Measurements from ENCODE around the gene URB1. TPM values are rescaled to one million over a fixed set of nuclear protein-coding genes. Genes with fewer than 3 reads are reported as not detected.

Gene URB1
- total and polyA plus RNA-seq, 2 experiments from 2014 or later = 7.7 to 44.1 TPM

DNA sequence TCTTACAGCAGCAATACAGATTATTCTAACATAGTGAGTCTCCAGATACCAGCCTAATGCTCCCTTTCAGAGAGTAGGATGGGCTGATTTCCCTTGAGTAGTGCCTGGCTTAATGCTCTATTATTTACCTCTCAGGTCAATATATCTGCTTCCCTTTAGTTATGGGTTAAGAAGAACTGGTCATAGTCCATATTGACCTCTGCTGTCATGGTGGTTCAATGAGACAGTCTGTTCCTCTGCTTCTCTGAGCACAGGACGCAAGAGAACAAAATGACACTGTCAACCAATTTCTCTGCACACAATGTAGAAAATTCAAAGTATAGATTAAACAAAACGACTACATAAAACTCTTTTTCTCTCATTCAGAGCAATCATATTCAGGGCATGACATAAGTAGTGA is 91.2 kb downstream of the URB1 start:
- Histone ChIP-seq H3K4me1 (ENCODE audit: insufficient read depth) (peaks cover 7% of the 10 kb centered on the region; the same call in 1 of the 2 replicates), H3K9me2 (ENCODE audit: insufficient read depth) (0 out of 2 replicates have a peak, but pooled peaks cover 2% of the 10 kb centered on the region), H3K27me3 (ENCODE audit: insufficient read depth) (no peaks in the 10 kb centered on the region), H3K4me3 (no peak overlapping the region), H3F3A (replicated peaks; ENCODE audit: low read depth) (peaks cover 6% of the 10 kb centered on the region; the same call in 1 of the 2 replicates), H3K27ac (ENCODE audit: low read depth) (no peak overlapping the region), H3K36me3 (ENCODE audit: insufficient read depth) (no peaks in the 10 kb centered on the region), H4K20me1 (replicated peaks; ENCODE audit: insufficient read depth) (peaks cover 3% of the 10 kb centered on the region), H2AFZ (no peak overlapping the region), H3K79me2 (replicated peaks; ENCODE audit: insufficient read depth) (no peaks in the 10 kb centered on the region), H3K4me2 (no peak overlapping the region)
- TF ChIP-seq CTCF (conservative IDR thresholded peaks at IDR 0.05; ENCODE audit: low read depth in 2 of 2) (no peak), JUNB (IDR thresholded peaks at IDR 0.05; ENCODE audit: unreplicated experiment) (no peak), NANOG (IDR thresholded peaks at IDR 0.05; ENCODE audit: borderline replicate concordance) (no peak), ZNF331 (CRISPR knock-in tag; IDR thresholded peaks at IDR 0.05; ENCODE audit: low read depth) (no peak), POLR2AphosphoS5 (IDR thresholded peaks at IDR 0.05; ENCODE audit: low read depth) (no peak), EZH2phosphoT487 (IDR thresholded peaks at IDR 0.05; ENCODE audit: unreplicated experiment) (no peak), REST (IDR thresholded peaks at IDR 0.05; ENCODE audit: unreplicated experiment) (no peak), EZH2 (IDR thresholded peaks at IDR 0.05; ENCODE audit: low read depth, unreplicated experiment) (no peak), ZNF114 (CRISPR knock-in tag; IDR thresholded peaks at IDR 0.05) (no peak), STAT1 (IDR thresholded peaks at IDR 0.05; ENCODE audit: unreplicated experiment) (no peak), CREB1 (CRISPR knock-in tag; IDR thresholded peaks at IDR 0.05; ENCODE audit: low read depth) (no peak)
- TF ChIP-seq, protein P1, sequence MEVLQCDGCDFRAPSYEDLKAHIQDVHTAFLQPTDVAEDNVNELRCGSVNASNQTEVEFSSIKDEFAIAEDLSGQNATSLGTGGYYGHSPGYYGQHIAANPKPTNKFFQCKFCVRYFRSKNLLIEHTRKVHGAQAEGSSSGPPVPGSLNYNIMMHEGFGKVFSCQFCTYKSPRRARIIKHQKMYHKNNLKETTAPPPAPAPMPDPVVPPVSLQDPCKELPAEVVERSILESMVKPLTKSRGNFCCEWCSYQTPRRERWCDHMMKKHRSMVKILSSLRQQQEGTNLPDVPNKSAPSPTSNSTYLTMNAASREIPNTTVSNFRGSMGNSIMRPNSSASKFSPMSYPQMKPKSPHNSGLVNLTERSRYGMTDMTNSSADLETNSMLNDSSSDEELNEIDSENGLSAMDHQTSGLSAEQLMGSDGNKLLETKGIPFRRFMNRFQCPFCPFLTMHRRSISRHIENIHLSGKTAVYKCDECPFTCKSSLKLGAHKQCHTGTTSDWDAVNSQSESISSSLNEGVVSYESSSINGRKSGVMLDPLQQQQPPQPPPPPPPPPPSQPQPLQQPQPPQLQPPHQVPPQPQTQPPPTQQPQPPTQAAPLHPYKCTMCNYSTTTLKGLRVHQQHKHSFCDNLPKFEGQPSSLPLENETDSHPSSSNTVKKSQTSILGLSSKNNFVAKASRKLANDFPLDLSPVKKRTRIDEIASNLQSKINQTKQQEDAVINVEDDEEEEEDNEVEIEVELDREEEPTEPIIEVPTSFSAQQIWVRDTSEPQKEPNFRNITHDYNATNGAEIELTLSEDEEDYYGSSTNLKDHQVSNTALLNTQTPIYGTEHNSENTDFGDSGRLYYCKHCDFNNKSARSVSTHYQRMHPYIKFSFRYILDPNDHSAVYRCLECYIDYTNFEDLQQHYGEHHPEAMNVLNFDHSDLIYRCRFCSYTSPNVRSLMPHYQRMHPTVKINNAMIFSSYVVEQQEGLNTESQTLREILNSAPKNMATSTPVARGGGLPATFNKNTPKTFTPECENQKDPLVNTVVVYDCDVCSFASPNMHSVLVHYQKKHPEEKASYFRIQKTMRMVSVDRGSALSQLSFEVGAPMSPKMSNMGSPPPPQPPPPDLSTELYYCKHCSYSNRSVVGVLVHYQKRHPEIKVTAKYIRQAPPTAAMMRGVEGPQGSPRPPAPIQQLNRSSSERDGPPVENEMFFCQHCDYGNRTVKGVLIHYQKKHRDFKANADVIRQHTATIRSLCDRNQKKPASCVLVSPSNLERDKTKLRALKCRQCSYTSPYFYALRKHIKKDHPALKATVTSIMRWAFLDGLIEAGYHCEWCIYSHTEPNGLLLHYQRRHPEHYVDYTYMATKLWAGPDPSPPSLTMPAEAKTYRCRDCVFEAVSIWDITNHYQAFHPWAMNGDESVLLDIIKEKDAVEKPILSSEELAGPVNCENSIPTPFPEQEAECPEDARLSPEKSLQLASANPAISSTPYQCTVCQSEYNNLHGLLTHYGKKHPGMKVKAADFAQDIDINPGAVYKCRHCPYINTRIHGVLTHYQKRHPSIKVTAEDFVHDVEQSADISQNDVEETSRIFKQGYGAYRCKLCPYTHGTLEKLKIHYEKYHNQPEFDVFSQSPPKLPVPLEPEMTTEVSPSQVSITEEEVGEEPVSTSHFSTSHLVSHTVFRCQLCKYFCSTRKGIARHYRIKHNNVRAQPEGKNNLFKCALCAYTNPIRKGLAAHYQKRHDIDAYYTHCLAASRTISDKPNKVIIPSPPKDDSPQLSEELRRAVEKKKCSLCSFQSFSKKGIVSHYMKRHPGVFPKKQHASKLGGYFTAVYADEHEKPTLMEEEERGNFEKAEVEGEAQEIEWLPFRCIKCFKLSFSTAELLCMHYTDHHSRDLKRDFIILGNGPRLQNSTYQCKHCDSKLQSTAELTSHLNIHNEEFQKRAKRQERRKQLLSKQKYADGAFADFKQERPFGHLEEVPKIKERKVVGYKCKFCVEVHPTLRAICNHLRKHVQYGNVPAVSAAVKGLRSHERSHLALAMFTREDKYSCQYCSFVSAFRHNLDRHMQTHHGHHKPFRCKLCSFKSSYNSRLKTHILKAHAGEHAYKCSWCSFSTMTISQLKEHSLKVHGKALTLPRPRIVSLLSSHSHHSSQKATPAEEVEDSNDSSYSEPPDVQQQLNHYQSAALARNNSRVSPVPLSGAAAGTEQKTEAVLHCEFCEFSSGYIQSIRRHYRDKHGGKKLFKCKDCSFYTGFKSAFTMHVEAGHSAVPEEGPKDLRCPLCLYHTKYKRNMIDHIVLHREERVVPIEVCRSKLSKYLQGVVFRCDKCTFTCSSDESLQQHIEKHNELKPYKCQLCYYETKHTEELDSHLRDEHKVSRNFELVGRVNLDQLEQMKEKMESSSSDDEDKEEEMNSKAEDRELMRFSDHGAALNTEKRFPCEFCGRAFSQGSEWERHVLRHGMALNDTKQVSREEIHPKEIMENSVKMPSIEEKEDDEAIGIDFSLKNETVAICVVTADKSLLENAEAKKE (CRISPR knock-in tag; IDR thresholded peaks at IDR 0.05) = no peak
- TF ChIP-seq, protein P2, sequence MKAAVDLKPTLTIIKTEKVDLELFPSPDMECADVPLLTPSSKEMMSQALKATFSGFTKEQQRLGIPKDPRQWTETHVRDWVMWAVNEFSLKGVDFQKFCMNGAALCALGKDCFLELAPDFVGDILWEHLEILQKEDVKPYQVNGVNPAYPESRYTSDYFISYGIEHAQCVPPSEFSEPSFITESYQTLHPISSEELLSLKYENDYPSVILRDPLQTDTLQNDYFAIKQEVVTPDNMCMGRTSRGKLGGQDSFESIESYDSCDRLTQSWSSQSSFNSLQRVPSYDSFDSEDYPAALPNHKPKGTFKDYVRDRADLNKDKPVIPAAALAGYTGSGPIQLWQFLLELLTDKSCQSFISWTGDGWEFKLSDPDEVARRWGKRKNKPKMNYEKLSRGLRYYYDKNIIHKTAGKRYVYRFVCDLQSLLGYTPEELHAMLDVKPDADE (IDR thresholded peaks at IDR 0.05) = no peak
- H3K9me3 Mint-ChIP-seq = no peaks in the 10 kb centered on the region
- H3K27me3 Mint-ChIP-seq (ENCODE audit: insufficient read depth, low read depth, poor library complexity) = peaks cover 7% of the 10 kb centered on the region
- H3K4me1 Mint-ChIP-seq = peaks cover 12% of the 10 kb centered on the region
- peaks cover 12% of the 10 kb centered on the region for H3K36me3 Mint-ChIP-seq (ENCODE audit: low read depth)
- no peak overlapping the region for H3K4me3 Mint-ChIP-seq
- DNase-seq (ENCODE audit: low spot score) (no peak), ATAC-seq (no peak)
- no peak overlapping the region; the same call in 1 of the 2 replicates for H3K27ac Mint-ChIP-seq
